Panc1 (cell line): ENCODE results near the gene ZNF211. TPM values are rescaled to one million over a fixed set of nuclear protein-coding genes. Genes with fewer than 3 reads are reported as not detected.

Source experiments
- ATAC-seq: fragments of 200-7000 bp; cut with Tn5 transposase; 2 replicates; pipeline ENCODE4 v1.9.1; 2020; ENCODE audit warnings: mild to moderate bottlenecking, moderate library complexity
- Bru-seq: library from RNA; stranded (reverse); fragments of 400-500 nt; gene quantifications from one replicate; lab custom pipeline; 2021; lab: Mats Ljungman, UMichigan
- BruChase-seq, 2 experiments: library from RNA; stranded (reverse); fragments of 400-500 nt; gene quantifications; one replicate each; lab custom pipeline; 2021; lab: Mats Ljungman, UMichigan
- BruUV-seq: library from RNA; stranded (reverse); fragments of 400-500 nt; replicated peaks from 2 replicates; lab custom pipeline; 2021; lab: Mats Ljungman, UMichigan
- CTCF ChIA-PET: fragments of 300-600 bp; sonication (Branson Sonifier 250); formaldehyde crosslinking; loops from one replicate; lab custom pipeline; 2022; ENCODE audit warnings: antibody characterized with exemption; lab: Charles Lee
- POLR2A ChIA-PET: fragments of 300-600 bp; sonication (Branson Sonifier 250); formaldehyde crosslinking; loops from one replicate; lab custom pipeline; 2022; ENCODE audit warnings: antibody characterized with exemption; lab: Charles Lee
- DNase-seq: peaks from one replicate; pipeline ENCODE4 v3.0.0-alpha.2; 2010; ENCODE audit warnings: low read depth, low spot score
- H3K27ac ChIP-seq: 2 replicates; pipeline ENCODE4 v1.5.1; 2011; ENCODE audit warnings: mild to moderate bottlenecking, low read length, inconsistent platforms
- H3K27me3 ChIP-seq: fragments of 200-500 bp; sonication (Bioruptor generic); 2 replicates; pipeline ENCODE4 v1.6.0; 2014; ENCODE audit warnings: low read length, inconsistent platforms; ENCODE audit not compliant: control insufficient read depth, insufficient read depth
- H3K36me3 ChIP-seq: fragments of 200-500 bp; sonication (Bioruptor generic); 2 replicates; pipeline ENCODE4 v1.5.1; 2014; ENCODE audit warnings: inconsistent platforms, mild to moderate bottlenecking, low read length, moderate library complexity; ENCODE audit not compliant: control insufficient read depth, insufficient read depth
- H3K4me1 ChIP-seq: 2 replicates; pipeline ENCODE4 v1.5.1; 2011; ENCODE audit warnings: inconsistent platforms, mild to moderate bottlenecking, low read length, moderate library complexity; ENCODE audit not compliant: control insufficient read depth, insufficient read depth
- H3K4me3 ChIP-seq, 2 experiments: 2 replicates each; pipeline ENCODE4 v1.5.1; 2011 to 2012; ENCODE audit warnings: low read depth in 2 of 2, low read length in 2 of 2, mild to moderate bottlenecking in 2 of 2, inconsistent platforms in 1 of 2, moderate library complexity in 1 of 2
- H3K9me3 ChIP-seq: fragments of 200-500 bp; sonication (Bioruptor generic); 2 replicates; pipeline ENCODE4 v1.5.1; 2014; ENCODE audit warnings: low read depth, mild to moderate bottlenecking, inconsistent platforms, low read length, moderate library complexity; ENCODE audit not compliant: control insufficient read depth, insufficient read depth
- POLR2AphosphoS5 ChIP-seq: IDR thresholded peaks from 2 replicates; pipeline ENCODE4 v1.6.1; 2012; ENCODE audit warnings: mild to moderate bottlenecking, low read depth, low read length, moderate library complexity
- SIN3A ChIP-seq: IDR thresholded peaks from 2 replicates; pipeline ENCODE4 v1.6.1; 2012; ENCODE audit warnings: low read depth, mild to moderate bottlenecking, low read length, moderate library complexity, borderline replicate concordance; ENCODE audit not compliant: insufficient read depth
- TCF7L2 ChIP-seq: IDR thresholded peaks from 2 replicates; pipeline ENCODE4 v1.6.1; 2011; ENCODE audit warnings: mild to moderate bottlenecking, low read depth, low read length, inconsistent platforms
- in situ Hi-C: cut with HindIII; loops from 2 replicates; pipeline ENCODE4 v1.10.0; 2016; ENCODE audit warnings: low sequenced_read_pairs, low pct_unique_long_range_greater_than_20kb
- intact Hi-C: fragments of 100-400 bp; cut with micrococcal nuclease; formaldehyde crosslinking; loops from one replicate; pipeline ENCODE4 v1.10.0; 2022; ENCODE audit not compliant: unreplicated experiment
- long read RNA-seq: library from polyadenylated mRNA; unstranded; transcript quantifications from one replicate; pipeline ENCODE4 v2.0.0, GENCODE V29; 2021; ENCODE audit not compliant: unreplicated experiment
- polyA plus RNA-seq: library from polyadenylated mRNA; unstranded; fragments of >200 nt; gene quantifications from one replicate; pipeline ENCODE4 v1.2.1, GENCODE V29; 2012; ENCODE audit warnings: missing spikeins; ENCODE audit not compliant: insufficient read length
- total RNA-seq: library from RNA; stranded (reverse); gene quantifications from one replicate; pipeline ENCODE4 v1.2.1, GENCODE V29; 2021; ENCODE audit not compliant: unreplicated experiment
- TF ChIP-seq, protein P1 (sequence below), 2 experiments: IDR thresholded peaks; 2 replicates each; pipeline ENCODE4 v1.6.1; 2011 to 2012; ENCODE audit warnings: low read depth in 2 of 2, control low read depth in 1 of 2, low read length in 1 of 2, mild to moderate bottlenecking in 1 of 2, moderate library complexity in 1 of 2; ENCODE audit not compliant: insufficient read depth in 1 of 2
- TF ChIP-seq, protein P2 (sequence below): fragments of 450-650 bp; IDR thresholded peaks from 2 replicates; pipeline ENCODE4 v1.5.1; 2017; ENCODE audit warnings: mild to moderate bottlenecking

ZNF211 gene
- 13.9 TPM for total RNA-seq
- polyA plus RNA-seq: 8.0 TPM
- percentile 69 among the genes with signal in this experiment for Bru-seq, nascent RNA
- percentile 77 among the genes with signal in this experiment for BruChase-seq, experiment 1, labeled RNA remaining after a 2-hour chase
- BruChase-seq, experiment 2, labeled RNA remaining after a 6-hour chase: percentile 69 among the genes with signal in this experiment
- long read RNA-seq, transcript ZNF211-204 (3 exons, 2,472 nt): major isoform, 5 of 27 reads
- long read RNA-seq, partial matches to known transcripts: 4 of 27 reads
- long read RNA-seq, other reads (novel, unspliced or antisense): 9 of 27 reads

DNA sequence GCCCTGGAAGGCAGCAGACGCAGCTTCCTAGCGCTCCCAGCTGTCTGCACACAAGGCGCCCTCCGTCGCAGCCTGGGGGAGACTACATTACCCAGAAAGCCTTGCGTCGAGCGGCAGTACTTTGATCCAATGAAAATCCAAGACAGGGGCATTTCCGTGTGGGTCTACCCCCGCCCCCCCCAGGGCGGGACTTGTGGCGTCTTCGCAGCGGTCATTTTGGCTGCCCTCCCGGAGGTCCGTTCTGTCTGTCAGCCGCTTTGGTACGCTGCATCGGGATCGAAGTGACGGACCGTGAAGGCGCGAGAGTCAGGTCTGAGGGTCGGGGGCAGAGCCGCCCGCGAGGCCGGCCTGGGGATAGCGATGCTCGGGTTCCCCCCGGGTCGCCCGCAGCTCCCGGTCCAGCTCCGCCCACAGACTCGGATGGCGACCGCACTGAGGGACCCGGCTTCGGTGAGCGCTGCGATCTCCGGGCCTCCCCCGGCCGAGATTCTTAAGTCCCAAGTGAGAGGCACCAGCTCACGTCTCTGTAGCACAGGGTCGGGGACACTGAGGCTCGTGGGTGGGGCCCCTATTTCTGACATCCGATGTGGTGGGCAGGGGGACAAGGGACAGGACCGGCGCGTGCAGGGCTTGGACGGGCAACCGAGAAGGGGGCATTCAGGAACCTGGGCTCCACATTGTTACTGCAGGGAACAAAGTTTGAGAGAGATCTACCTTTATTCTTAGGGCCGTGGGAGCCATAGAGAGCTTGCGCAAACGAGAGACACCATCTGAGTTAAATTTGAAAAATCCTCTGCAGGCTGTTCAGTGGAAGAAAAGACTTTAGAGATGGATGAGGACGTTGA lies at the start of gene ZNF211:
Gene ZNF211, plus strand, starts transcription at position 182 of the 845 bp plus-strand sequence. Its CDS starts 179 bp downstream, at position 361.
- peak; percentile 84 for TF ChIP-seq TCF7L2
- peak; percentile 44; the same call in 1 of the 2 replicates for TF ChIP-seq SIN3A
- TF ChIP-seq POLR2AphosphoS5: peak; percentile 68; the same call in 1 of the 2 replicates
- TF ChIP-seq, protein P1, sequence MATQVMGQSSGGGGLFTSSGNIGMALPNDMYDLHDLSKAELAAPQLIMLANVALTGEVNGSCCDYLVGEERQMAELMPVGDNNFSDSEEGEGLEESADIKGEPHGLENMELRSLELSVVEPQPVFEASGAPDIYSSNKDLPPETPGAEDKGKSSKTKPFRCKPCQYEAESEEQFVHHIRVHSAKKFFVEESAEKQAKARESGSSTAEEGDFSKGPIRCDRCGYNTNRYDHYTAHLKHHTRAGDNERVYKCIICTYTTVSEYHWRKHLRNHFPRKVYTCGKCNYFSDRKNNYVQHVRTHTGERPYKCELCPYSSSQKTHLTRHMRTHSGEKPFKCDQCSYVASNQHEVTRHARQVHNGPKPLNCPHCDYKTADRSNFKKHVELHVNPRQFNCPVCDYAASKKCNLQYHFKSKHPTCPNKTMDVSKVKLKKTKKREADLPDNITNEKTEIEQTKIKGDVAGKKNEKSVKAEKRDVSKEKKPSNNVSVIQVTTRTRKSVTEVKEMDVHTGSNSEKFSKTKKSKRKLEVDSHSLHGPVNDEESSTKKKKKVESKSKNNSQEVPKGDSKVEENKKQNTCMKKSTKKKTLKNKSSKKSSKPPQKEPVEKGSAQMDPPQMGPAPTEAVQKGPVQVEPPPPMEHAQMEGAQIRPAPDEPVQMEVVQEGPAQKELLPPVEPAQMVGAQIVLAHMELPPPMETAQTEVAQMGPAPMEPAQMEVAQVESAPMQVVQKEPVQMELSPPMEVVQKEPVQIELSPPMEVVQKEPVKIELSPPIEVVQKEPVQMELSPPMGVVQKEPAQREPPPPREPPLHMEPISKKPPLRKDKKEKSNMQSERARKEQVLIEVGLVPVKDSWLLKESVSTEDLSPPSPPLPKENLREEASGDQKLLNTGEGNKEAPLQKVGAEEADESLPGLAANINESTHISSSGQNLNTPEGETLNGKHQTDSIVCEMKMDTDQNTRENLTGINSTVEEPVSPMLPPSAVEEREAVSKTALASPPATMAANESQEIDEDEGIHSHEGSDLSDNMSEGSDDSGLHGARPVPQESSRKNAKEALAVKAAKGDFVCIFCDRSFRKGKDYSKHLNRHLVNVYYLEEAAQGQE (IDR thresholded peaks at IDR 0.05; ENCODE audit: insufficient read depth in 1 of 2, low read depth in 2 of 2, low read length in 1 of 2): no peak
- TF ChIP-seq, protein P2, sequence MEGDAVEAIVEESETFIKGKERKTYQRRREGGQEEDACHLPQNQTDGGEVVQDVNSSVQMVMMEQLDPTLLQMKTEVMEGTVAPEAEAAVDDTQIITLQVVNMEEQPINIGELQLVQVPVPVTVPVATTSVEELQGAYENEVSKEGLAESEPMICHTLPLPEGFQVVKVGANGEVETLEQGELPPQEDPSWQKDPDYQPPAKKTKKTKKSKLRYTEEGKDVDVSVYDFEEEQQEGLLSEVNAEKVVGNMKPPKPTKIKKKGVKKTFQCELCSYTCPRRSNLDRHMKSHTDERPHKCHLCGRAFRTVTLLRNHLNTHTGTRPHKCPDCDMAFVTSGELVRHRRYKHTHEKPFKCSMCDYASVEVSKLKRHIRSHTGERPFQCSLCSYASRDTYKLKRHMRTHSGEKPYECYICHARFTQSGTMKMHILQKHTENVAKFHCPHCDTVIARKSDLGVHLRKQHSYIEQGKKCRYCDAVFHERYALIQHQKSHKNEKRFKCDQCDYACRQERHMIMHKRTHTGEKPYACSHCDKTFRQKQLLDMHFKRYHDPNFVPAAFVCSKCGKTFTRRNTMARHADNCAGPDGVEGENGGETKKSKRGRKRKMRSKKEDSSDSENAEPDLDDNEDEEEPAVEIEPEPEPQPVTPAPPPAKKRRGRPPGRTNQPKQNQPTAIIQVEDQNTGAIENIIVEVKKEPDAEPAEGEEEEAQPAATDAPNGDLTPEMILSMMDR: no peak
- peak within 1 kb of the TSS; percentile 78 for H3K27ac ChIP-seq
- H3K36me3 ChIP-seq: no peaks in the 10 kb centered on the region; the same call in 1 of the 2 replicates
- intact Hi-C loops (no loop called here), in situ Hi-C loops (no loop called here)
- CTCF ChIA-PET: interaction anchor here (0.7 kb wide), 1 partner anchor 49 kb away, joined by 3 read pairs; the partner anchor contains the start of gene ZNF551
- ATAC-seq: peak; percentile 100
- POLR2A ChIA-PET: interaction anchor here (0.6 kb wide), 1 partner anchor 64 kb away, joined by 5 read pairs; no protein-coding TSS in a partner anchor
- no peaks in the 10 kb centered on the region for H3K27me3 ChIP-seq
- H3K4me1 ChIP-seq: peaks cover 5% of the 10 kb centered on the region; the same call in 1 of the 2 replicates
- BruUV-seq: no TSS peak
- DNase-seq: peak; percentile 88
- H3K9me3 ChIP-seq: peaks cover 19% of the 10 kb centered on the region; the same call in 1 of the 2 replicates
- peak within 1 kb of the TSS; percentile 75 to 90 for H3K4me3 ChIP-seq

DNA sequence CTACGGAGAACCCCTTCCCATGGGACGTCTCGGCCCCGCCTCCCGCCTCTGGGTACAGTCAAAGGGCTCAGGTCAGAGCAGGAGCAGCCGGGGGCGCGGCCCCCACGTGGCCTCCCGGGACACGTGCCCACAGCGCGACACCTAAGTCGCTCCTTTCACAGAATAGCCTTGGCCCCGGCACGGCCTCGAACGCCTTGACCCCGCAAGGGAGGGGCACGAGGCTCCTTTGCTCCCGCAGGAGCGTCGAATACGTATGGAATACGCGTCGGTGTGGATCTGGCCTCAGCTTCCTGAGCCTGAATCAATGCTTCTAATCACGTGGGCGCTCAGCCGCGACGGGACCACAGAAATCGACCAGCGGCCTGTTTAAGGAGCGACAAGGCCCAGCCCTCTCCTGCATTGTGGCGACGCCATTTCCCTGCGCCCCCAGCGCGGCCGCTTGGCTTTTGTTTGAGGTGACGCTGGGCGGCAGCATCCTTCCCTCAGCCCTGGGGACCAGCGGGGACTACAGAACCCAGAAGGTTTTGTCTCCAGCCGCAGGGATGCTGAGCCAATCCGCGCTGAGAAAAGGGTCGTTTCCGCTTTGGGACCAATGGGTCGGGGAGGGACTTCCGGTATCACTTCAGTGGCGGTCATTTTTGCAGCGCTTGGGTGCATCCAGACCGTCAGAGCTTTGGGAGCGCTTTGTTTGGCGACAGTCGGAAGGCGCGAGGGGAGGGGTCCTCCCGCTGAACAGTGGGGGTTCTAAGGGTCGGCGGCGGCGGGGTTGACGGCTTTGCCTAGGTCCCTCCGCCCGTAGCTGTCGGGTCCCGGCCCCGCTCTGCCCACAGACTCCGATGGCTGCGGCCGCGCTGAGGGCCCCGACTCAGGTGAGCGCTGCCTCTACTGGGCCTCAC lies 49.2 kb upstream of the ZNF211 start, which contains the start of gene ZIK1:
Gene ZIK1, plus strand, starts transcription at position 625 of the 896 bp plus-strand sequence. Its CDS starts 212 bp downstream, at position 837.
- intact Hi-C loops (no loop called here), in situ Hi-C loops (no loop called here)
- BruUV-seq: no TSS peak
- Histone ChIP-seq H3K9me3 (peaks cover 4% of the 10 kb centered on the region; the same call in 1 of the 2 replicates), H3K4me1 (peaks cover 3% of the 10 kb centered on the region; the same call in 1 of the 2 replicates), H3K36me3 (no peaks in the 10 kb centered on the region), H3K27me3 (no peaks in the 10 kb centered on the region), H3K27ac (no peak within 1 kb of the TSS), H3K4me3 (peak within 1 kb of the TSS in 1 of 2 experiments; percentile 21; a peak in 1 of 4 replicates)
- ATAC-seq (no peak), DNase-seq (no peak)
- TF ChIP-seq, protein P1 (IDR thresholded peaks at IDR 0.05; ENCODE audit: insufficient read depth in 1 of 2, low read depth in 2 of 2, low read length in 1 of 2): no peak
- TF ChIP-seq POLR2AphosphoS5 (no peak), SIN3A (no peak), TCF7L2 (no peak)
- TF ChIP-seq, protein P2: no peak
- CTCF ChIA-PET: no interaction called here
- POLR2A ChIA-PET: no interaction called here
